CD4-positive, alpha-beta T cell treated with Interleukin-17A for 1 hour (primary cell): ENCODE results near the gene RSAD1.

Experiments
- DNase-seq: peaks from one replicate; pipeline ENCODE4 v3.0.0-alpha.2; 2020

Gene RSAD1

GRCh38 chr17:50522766-50523165, 44.1 kb downstream of the RSAD1 start:
- DNase-seq, result no peak

- no peak for DNase-seq
Measured at GRCh38 chr17:50523208-50523607, 44.5 kb downstream of the RSAD1 start.

GRCh38 chr17:50524838-50525237, 46.2 kb downstream of the RSAD1 start:
- no peak for DNase-seq

- no peak for DNase-seq
Measured at GRCh38 chr17:50527155-50527762, 48.6 kb downstream of the RSAD1 start.

GRCh38 chr17:50527949-50528474, 49.4 kb downstream of the RSAD1 start:
- DNase-seq, result no peak

- DNase-seq, result no peak
Measured at GRCh38 chr17:50529849-50530248, 51.2 kb downstream of the RSAD1 start.

GRCh38 chr17:50531428-50532025, 52.9 kb downstream of the RSAD1 start:
- DNase-seq, result no peak

- DNase-seq, result no peak
Measured at GRCh38 chr17:50532452-50533024, 53.9 kb downstream of the RSAD1 start, which contains the start of gene EPN3. Gene EPN3 (plus strand): TSS chr17:50532735. CDS start chr17:50536557, 3,822 bp downstream.

- no peak for DNase-seq
Measured at GRCh38 chr17:50533185-50533584, 54.5 kb downstream of the RSAD1 start.

GRCh38 chr17:50533720-50534148, 55.1 kb downstream of the RSAD1 start:
- no peak for DNase-seq

- no peak for DNase-seq
Measured at GRCh38 chr17:50534222-50534978, 55.7 kb downstream of the RSAD1 start.

- DNase-seq, result no peak
Measured at GRCh38 chr17:50534979-50535326, 56.3 kb downstream of the RSAD1 start.

GRCh38 chr17:50535407-50535806, 56.7 kb downstream of the RSAD1 start:
- no peak for DNase-seq
